UCSD-AML1 (cell line): ENCODE results near the gene PLSCR4.
"Not testable (repeated sequence)": the region's sequence is repeated elsewhere in the genome, so short reads cannot be mapped to it uniquely, and the experiment has no call there.

Source experiments
- DNase-seq: peaks from one replicate; lab custom pipeline; 2025; ENCODE audit not compliant: unreplicated experiment; lab: John Stamatoyannopoulos, UW

PLSCR4 gene, protein sequence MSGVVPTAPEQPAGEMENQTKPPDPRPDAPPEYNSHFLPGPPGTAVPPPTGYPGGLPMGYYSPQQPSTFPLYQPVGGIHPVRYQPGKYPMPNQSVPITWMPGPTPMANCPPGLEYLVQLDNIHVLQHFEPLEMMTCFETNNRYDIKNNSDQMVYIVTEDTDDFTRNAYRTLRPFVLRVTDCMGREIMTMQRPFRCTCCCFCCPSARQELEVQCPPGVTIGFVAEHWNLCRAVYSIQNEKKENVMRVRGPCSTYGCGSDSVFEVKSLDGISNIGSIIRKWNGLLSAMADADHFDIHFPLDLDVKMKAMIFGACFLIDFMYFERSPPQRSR

DNA sequence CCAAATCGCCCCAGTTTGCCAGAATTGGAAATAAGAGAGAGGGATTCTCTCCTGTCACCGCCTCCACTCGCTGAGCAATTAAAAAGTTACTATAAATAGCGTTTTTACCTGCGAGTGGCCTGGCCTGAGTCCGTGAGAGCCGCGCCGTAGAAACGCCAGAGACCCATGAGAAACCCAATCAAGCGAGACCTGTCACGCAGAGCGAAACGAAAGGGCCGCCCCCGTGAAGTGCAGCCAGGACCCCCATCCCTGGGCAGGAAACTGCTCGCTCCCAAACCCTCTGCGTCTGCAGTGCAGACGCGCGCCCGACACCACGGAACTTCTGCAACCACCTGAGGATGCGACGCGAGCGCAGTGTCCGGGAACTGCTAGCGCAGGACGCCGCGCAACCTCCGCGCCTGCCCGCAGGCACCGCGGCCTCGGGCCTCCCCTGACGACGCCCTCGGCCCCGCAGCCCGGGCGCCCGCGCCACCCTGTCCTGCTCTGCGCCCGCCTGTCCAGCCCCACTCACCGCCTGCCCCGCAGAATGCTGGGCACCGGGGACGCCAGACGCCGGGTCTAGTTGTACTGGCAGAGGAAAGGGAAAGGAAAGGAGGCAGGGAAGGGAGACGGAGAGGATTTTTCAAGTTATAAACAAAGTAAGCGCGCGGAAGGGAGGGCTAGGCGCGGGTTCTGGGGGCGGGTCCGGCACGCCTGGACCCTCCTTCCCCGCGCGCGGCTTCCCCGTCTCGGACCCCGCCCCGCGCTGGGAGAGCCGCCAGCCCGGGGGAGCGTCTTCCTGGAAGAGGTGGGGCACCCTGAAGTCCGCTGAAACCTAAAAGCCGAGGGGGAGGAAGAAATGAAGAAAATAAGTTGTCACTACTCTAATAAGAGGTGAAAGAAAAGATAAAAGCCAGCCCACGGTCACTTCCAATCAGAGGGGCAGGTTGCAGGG, at the start of gene PLSCR4:
Gene PLSCR4, minus strand, starts transcription at position 657 of the 934 bp plus-strand sequence. CDS start 29,034 bp downstream, outside the sequence.
- peak; percentile 19 for DNase-seq

GRCh38 chr3:146293401-146293800, 42.5 kb upstream of the PLSCR4 start:
- DNase-seq = not testable (repeated sequence)

DNA sequence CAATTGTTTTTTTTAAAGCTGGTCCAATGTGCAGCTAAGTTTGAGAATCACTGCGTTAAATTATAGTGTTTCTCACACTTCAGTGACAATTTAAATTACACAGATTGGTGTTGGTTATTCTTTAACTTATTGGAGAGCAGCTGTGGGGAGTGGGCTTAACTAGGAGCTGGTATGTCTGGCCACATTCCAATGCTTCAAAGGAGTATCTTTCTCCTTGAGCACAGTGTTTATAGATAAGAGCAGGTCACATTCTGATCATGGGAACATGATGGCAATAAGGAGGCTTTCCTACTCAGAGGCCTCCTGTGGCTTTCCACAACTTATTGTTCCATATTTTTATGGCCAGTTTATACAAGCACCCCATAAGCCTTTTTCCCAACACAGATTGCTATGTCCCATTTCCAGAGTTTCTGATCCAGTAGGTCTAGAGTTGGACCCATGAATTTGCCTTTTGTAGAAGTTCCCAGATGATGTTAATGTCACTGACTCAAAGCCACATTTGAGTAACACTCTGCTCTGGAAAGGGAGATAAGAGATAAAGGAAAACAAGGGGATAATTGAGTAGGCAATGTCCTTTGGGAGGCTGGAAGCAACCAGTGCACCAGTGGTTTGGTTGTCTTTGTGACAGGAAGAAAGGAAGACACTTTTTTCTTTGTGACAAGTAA, 33.0 kb upstream of the PLSCR4 start:
- DNase-seq = no peak

DNA sequence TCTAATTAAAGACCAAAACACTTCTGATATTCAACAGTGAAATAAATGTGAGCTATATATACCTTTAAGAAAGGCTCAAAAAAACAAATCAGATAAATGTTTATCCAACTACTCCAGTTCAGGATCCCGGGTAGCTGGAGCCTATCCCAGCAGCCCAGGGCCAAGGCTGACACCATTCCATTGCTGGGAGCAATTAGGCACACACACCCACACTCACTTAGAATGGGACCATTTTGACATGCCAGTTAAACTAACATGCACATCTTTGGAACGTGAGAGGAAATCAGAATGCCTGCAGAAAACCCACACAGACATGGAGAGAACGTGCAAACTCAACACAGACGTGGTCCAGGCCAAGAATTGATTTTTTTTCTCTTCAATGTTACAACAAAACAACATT, 30.0 kb upstream of the PLSCR4 start:
- no peak for DNase-seq

GRCh38 chr3:146279951-146280350, 29.0 kb upstream of the PLSCR4 start:
- DNase-seq = no peak

- no peak for DNase-seq
These were observed 28.1 kb upstream of the PLSCR4 start for GRCh38 chr3:146279013-146279412.

DNA sequence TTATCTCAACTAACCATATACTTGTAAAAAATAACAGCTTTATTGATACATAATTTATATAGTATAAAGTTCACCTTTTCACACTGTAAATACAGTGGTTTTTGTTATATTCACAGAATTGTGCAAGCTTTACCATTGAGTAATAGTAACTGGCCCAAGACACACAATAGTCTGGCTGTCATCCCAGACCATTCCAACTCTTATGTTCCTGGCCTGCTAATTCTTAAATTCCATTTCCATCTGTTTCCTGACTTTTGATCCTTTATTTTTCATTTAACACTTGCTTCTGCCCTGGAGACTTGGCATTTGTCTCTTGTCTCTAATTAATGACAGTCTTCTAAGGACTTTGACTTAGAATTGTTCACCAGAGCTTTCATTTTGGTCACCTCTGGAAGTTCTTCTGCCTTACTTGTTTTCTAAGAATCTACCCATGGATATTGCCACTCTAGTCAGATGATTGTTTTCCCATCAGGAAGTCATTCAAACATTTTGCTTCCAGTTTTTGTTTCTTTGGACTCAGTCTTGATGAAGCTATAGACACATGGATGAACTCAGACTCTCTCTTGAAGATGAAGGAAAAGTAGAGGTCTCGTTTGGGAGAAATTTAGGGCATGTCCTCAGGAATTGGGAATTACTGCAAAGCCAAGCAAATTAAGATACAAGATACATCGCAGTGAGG, 27.2 kb upstream of the PLSCR4 start:
- no peak for DNase-seq

DNA sequence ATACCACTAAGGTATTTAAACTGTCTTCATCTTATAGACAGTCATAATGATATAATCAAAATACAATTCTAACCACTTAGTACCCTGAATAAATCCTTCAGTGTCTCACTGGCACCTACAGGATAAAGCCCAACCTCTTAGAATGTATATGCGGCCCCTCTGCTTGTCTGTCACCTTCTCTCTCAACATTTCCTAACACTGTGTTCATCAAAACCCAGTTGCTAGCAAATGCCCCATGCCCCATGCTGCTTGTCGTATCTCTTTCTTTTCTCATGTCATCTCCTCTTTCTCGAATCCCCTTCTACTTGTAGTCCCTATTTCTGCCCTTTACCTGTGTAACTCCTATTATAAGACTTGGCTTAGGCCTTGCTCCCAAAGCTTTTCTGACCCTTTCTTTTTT, 24.6 kb upstream of the PLSCR4 start:
- DNase-seq = no peak

DNA sequence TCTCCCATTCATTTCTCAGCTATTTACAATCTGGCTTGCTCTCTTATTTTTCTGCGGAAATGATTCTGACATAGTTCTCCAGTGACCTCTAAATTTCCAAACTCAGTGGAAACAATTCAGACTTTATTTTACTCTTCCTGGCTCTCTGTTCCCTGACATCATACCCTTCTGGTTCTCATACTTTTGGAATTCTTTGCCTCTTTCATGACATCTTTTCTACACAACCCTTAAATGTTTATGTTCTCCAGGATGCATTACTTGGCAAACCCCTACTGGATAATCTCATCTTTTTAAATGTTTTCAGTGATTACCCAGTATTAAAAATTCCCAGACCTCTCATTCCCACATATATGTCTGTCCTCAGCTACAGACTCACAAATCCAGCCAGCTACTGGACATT, 23.9 kb upstream of the PLSCR4 start:
- no peak for DNase-seq

DNA sequence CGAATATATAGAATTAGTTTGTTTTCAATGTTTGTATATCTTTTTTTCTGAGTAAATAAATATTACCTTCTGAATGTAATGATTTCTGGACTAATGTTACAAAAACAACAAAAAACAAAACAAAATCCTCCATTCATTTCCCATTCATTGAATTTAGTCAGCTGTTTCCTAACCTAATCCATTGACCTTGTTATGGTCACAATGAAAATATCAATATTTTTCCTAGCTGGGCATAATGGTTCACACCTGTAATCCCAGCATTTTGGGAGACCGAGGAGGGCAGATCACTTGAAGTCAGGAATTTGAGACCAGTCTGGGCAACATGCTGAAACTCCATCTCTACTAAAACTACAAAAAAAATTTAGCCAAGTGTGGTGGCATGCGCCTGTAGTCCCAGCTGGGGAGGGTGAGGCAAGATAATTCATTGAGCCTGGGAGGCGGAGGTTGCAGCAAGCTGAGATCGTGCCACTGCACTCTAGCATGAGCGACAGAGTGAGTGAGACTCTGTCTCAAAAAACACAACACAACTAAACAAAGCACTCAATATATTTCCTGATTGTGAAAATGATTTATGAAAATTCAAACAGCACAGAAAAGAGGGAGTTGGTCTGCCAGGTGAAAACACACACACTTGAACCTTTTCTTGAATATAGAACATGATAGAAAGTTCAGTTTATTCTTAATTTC, 23.0 kb upstream of the PLSCR4 start:
- DNase-seq = no peak

GRCh38 chr3:146271180-146271579, 20.3 kb upstream of the PLSCR4 start:
- no peak for DNase-seq

GRCh38 chr3:146269271-146269670, 18.4 kb upstream of the PLSCR4 start:
- DNase-seq = no peak

DNA sequence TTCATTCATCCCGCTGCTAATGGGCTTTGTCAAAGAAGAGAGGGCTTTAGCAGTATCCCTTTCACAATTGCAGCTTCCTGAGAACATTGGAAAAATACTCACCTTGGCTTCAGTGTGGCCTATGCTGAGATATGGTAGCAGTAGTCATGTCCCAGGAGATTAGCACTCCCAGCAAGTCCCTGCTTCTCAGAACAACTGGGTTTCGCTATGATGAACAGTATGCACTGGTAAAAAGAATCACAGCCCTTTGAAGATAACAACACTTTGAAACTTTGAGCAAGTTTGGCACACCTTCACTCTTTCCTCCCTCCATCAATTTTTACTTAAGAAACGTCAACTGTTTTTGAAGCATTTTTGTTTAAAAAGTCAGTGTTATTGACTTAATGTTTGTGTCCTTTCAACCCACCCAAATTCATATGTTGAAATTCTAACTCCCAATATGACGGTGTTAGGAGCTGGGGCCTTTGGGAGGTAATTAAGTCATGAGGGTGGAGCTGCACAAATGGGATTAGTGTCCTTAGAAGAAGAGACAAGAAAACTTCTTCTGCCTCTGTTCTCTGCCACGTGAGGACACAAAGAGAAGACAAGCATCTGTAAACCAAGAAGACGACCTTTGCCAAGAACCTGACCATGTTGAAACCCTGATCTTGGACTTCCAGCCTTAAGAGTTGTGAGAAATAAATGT, 17.8 kb upstream of the PLSCR4 start:
- DNase-seq = no peak

DNA sequence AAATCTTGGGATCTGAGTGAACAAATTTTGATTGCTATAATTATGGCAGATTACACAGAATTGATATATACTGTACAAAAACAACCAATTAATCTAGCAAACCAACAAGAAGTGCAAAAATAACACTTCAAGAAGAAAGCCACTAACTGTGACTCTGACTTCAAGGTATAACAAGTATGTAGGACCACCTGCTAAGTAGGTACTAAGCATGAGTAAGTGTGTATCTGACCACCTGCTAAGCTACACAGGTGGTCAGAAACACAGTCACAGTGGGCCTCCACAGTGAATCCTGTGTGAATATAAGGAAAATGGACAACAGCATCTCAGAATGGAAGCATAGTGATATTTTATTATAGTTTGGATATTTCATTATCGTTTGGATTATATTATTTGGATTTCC, 14.8 kb upstream of the PLSCR4 start:
- no peak for DNase-seq

DNA sequence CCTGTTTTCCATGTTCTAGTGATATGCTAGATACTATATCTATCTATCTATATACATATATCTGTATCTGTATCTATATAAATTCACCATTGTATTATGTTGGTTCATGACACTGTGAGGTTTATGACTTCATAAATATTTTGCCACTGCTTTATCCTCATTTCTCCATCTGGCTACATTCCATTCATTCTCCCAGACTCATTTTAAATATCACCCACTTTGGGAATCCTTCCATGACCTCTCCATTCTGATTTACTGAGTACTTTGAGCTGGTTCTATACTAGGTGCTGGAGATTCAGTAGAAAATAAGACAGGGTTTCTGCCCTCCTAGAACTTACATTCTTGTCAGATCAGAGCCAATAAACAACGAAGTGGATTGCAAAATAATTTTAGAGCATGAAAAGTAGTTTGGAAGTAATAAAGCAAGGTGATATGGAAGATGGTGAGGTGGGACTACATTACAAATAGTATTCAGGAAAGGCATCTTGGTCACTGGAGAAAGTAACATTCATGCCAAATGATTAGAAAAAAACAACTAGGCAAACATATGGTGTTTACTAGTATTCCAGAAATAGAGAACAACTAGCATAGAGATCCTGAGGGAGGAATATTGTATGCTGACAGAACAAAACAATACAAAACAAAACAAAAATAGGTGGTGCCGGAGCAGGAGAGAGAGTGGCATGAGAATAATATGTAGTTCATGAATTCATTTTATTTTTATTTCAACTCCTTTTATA, 11.6 kb upstream of the PLSCR4 start:
- no peak for DNase-seq

- no peak for DNase-seq
These were observed 9.1 kb upstream of the PLSCR4 start for GRCh38 chr3:146259880-146260589.

- no peak for DNase-seq
These were observed 6.1 kb upstream of the PLSCR4 start for GRCh38 chr3:146256851-146257486.

GRCh38 chr3:146252445-146252844, 1.5 kb upstream of the PLSCR4 start:
- not testable (repeated sequence) for DNase-seq
